Activated CD8-positive, alpha-beta memory T cell treated with anti-CD3 and anti-CD28 coated beads for 36 hours (primary cell): Measurements from ENCODE around the gene KIFBP. TPM values are rescaled to one million over a fixed set of nuclear protein-coding genes. Genes with fewer than 3 reads are reported as not detected.
"Not testable (repeated sequence)": the region's sequence is repeated elsewhere in the genome, so short reads cannot be mapped to it uniquely, and the experiment has no call there.

ENCODE experiments used
- CTCF ChIA-PET: fragments of 350-600 bp; sonication (Branson Sonifier 250); formaldehyde crosslinking; loops from one replicate; lab custom pipeline; 2021; ENCODE audit warnings: antibody characterized with exemption; lab: Charles Lee
- POLR2A ChIA-PET: fragments of 350-600 bp; sonication (Branson Sonifier 250); formaldehyde crosslinking; loops from one replicate; lab custom pipeline; 2021; ENCODE audit warnings: antibody characterized with exemption; lab: Charles Lee
- total RNA-seq, 2 experiments: library from RNA; stranded (reverse); gene quantifications; one replicate each; pipeline ENCODE4 v1.2.3, GENCODE V29; 2021

KIFBP gene
- total RNA-seq, 2 experiments from 2014 or later, result 21.4 TPM

GRCh38 chr10:68987611-68988010, 992 bp upstream of the KIFBP start:
- ChIA-PET CTCF (interaction anchor here (0.6 to 1.5 kb wide), 4 partner anchors 31 to 147 kb away, joined by 3 to 4 read pairs (median 3); partner anchors contain the start of gene DDX21), POLR2A (interaction anchor here (0.6 to 1.0 kb wide), 3 partner anchors 26 to 105 kb away, joined by 3 to 7 read pairs (median 6); partner anchors contain the start of gene DDX21)

DNA sequence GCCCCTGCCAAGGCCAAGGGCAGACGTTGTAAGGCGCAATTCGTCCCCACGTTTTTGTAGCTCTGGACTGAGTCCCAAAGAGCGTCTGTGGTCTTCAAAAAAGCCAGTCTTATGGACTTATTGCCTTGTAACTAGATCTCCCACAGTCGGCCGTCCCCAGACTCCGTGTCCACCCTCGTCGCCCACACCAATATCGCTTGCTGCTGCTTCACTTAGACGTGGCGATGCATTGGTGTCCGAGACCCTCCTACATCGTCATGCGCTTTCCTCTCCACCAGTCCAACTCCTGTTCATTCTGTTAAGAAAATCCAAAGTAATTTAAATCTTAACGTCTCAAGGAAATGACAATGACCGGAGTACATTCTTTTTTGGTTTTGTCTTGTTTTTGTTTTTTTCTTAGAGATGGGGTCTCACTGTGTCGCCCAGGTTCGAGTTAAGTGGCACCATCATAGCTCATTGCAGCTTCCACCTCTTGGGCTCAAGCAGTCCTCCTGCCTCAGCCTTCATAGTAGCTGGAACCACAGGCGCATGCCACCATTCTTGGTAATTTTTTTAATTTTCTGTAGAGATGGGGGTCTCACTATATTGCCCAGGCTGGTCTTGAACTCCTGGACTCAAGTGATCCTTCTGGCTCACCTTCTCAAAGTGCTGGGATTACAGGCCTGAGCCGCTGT, 851 bp downstream of the KIFBP start:
- POLR2A ChIA-PET, result interaction anchor here (0.6 kb wide), 1 partner anchor 31 kb away, joined by 3 read pairs; no protein-coding TSS in a partner anchor

GRCh38 chr10:68992636-68993440, 4.2 kb downstream of the KIFBP start:
- CTCF ChIA-PET, result interaction anchor here (0.6 to 1.0 kb wide), 4 partner anchors 16 to 195 kb away, joined by 3 read pairs; no protein-coding TSS in a partner anchor
- POLR2A ChIA-PET, result no interaction called here

More for the DNA sequence above, 851 bp downstream of the KIFBP start:
- CTCF ChIA-PET, result interaction anchor here (1.1 to 1.2 kb wide), 2 partner anchors 15 to 28 kb away, joined by 3 to 4 read pairs; no protein-coding TSS in a partner anchor

DNA sequence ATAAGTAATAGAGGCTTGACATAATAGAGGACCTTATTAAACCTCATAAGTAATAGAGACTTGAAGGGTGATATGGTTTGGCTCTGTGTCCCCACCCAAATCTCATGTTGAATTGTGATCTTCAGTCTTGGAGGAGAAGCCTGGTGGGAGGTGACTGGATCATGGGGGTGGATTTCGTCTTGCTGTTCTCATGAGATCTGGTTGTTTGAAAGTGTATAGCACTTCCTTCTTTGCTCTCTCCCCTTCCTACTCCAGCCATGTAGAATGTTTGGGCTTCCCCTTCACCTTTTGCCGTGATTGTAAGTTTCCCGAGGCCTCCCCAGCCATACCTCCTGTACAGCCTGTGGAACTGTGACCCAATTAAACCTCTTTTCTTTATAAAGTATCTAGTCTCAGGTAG, 8.6 kb downstream of the KIFBP start:
- ChIA-PET POLR2A (no interaction called here), CTCF (no interaction called here)

DNA sequence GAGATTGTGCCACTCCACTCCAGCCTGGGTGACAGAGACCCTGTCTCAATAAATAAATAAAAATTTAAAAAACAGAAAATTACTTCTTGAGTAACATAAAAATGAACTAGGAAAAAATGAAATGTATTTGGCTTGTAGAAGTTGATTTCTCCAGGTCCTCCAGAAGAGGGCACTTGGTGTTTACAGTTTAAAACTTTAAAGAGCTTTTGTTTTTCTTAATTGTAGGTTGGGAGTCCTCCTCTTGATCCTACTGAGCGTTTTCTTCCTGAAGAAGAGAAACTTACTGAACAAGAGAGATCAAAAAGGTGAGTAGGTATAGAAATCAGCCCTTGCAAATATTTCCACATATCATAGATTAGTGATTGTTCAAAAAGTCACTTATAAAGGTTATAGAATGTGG, 16.2 kb downstream of the KIFBP start:
- POLR2A ChIA-PET, result interaction anchor here (1.2 kb wide), 1 partner anchor 86 kb away, joined by 4 read pairs; no protein-coding TSS in a partner anchor

GRCh38 chr10:69005704-69006485, 17.3 kb downstream of the KIFBP start:
- POLR2A ChIA-PET, result interaction anchor here (0.5 kb wide), 1 partner anchor 604 kb away, joined by 6 read pairs; no protein-coding TSS in a partner anchor
- CTCF ChIA-PET, result interaction anchor here (0.6 to 4.2 kb wide), 8 partner anchors 9 to 117 kb away, joined by 3 to 53 read pairs (median 4); no protein-coding TSS in a partner anchor

More for the DNA sequence above, 16.2 kb downstream of the KIFBP start:
- CTCF ChIA-PET, result interaction anchor here (0.6 to 4.2 kb wide), 12 partner anchors 10 to 133 kb away, joined by 3 to 53 read pairs (median 4); partner anchors contain the start of gene SRGN

GRCh38 chr10:69007260-69007659, 18.7 kb downstream of the KIFBP start:
- POLR2A ChIA-PET, result interaction anchor here (0.6 kb wide), 1 partner anchor 141 kb away, joined by 4 read pairs; no protein-coding TSS in a partner anchor
- CTCF ChIA-PET, result interaction anchor here (1.1 to 4.2 kb wide), 3 partner anchors 34 to 88 kb away, joined by 3 to 53 read pairs (median 6); no protein-coding TSS in a partner anchor

- CTCF ChIA-PET, result no interaction called here
- POLR2A ChIA-PET, result no interaction called here
These were observed 20.8 kb downstream of the KIFBP start for GRCh38 chr10:69009360-69009759.

DNA sequence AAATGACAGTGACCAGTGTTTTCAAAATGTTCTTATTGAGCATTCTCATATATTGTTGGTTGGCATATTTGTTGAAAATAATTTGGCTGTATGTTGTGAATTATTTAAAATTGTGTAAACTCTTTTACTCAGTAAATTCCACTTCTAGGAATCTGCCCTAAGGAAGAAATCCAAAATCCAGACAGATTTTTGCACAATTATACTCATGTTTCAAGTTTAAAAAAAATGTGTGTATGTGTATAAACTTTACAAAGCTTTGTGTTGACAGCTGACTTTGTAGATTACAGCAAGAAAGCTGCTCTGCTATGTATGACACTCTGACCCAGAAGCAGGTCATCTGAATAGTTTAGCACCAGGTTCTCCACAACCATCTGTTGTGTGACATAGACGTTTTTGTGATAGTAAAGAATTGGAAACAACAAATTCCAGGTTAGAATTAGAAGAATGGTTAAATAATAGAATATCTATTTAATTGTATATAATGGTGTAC, 21.6 kb downstream of the KIFBP start:
- CTCF ChIA-PET, result interaction anchor here (0.6 kb wide), 1 partner anchor 272 kb away, joined by 3 read pairs; no protein-coding TSS in a partner anchor
- POLR2A ChIA-PET, result no interaction called here

- POLR2A ChIA-PET, CTCF ChIA-PET: not testable (repeated sequence)
These were observed 24.2 kb downstream of the KIFBP start for GRCh38 chr10:69012778-69013177.

DNA sequence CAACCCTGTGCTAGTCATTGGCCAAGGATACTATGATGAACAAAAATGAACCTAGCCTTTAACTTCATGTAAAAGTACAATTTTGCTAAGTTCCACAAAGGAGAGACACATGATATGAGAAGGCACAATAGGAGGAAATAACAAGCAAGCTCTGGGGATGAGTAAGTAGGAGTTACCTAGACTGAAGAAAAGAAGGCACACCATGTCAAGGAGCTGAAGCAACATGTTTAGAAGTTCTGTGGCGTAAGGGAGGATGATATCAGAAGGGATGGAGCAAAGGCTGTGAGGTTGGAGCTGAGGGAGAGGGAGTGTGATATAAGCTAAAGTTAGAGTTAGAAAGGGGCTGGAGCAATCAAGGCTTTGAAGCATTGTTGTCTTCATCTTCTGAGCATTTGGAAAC, 25.6 kb downstream of the KIFBP start:
- ChIA-PET CTCF (interaction anchor here (1.0 to 1.7 kb wide), 2 partner anchors 9 to 65 kb away, joined by 3 to 9 read pairs; no protein-coding TSS in a partner anchor), POLR2A (no interaction called here)

DNA sequence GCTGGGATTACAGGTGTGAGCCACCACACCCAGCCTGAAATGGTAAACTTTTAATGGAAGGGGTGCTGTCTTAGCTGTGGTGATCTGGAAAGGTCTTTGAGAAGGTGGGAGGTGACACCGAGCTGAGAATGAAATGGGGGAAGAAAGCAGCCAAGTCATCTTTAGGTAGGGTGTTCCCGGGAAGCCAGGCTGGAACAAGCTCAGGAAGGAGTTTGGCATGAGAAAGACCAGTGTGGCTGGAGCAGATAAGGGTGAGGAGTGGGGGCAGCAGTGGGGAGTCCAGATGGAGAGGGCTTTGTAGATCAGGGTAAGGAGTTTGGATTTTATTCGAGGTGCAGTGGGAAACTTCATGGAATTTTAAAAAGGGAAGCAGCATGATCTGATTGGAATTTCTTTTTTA, 30.0 kb downstream of the KIFBP start:
- ChIA-PET POLR2A (no interaction called here), CTCF (no interaction called here)

DNA sequence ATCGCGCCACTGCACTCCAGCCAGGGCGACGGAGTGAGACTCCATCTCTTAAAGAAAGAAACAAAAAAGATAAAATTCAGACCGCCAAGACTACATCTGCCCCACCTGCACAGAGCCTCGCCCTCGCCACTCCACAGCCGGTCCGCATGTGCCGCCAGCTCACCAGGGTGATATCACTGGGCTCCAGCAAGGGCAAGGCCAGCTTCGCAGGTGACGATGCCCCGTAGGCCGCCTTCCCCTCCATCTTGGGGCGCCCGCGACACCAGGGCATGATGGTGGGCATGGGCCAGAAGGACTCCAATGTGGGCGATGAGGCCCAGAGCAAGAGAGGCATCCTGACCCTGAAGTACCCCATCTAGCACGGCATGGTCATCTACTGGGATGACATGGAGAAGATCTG, 34.0 kb downstream of the KIFBP start:
- POLR2A ChIA-PET, result no interaction called here
- CTCF ChIA-PET, result no interaction called here

DNA sequence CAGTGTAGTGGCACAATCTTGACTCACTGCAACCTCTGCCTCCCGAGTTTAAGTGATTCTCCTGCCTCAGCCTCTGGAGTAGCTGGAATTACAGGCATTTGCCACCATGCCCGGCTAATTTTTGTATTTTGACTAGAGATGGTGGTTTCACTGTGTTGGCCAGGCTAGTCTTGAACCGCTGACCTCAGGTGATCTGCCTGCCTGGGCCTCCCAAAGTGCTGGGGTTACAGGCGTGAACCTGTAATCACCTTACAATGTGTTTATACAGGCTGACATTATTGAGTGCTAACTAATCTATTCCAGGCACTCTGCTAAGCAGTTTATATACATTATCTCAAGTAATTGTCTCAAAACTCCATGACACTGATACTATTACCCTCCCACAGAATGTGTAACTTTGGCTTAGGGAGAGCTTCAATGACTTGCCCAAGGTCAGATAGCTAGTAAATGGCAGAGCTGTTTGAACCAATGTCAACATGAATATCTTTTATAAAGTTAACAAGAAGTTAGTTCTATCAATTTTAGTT, 36.8 kb downstream of the KIFBP start:
- CTCF ChIA-PET, result interaction anchor here (1.2 kb wide), 1 partner anchor 19 kb away, joined by 3 read pairs; no protein-coding TSS in a partner anchor
- POLR2A ChIA-PET, result interaction anchor here (0.5 kb wide), 1 partner anchor 19 kb away, joined by 5 read pairs; no protein-coding TSS in a partner anchor

- ChIA-PET CTCF (no interaction called here), POLR2A (no interaction called here)
These were observed 44.7 kb downstream of the KIFBP start for GRCh38 chr10:69033256-69033655.

DNA sequence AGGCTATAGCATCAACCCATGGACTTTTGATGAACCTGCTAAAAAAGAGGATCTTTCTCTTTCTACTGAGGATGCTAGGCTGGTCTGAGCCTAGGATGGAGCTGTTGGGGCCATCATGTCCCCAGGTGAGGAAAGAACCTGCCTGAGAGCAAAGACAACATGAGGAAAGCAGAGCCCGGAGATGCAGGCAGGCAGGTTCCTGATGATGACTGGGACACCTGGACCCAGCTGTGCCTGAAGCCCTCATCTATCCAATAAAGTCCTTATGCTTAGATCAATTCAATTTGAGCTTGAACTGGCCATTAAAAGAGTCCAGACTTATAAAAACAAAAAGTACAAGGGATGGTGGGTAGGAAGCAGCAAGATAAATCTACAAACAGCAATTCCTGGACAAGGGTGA, 48.9 kb downstream of the KIFBP start:
- CTCF ChIA-PET, result interaction anchor here (1.8 kb wide), 1 partner anchor 27 kb away, joined by 4 read pairs; no protein-coding TSS in a partner anchor
- POLR2A ChIA-PET, result no interaction called here

GRCh38 chr10:69040904-69041303, 52.3 kb downstream of the KIFBP start:
- POLR2A ChIA-PET, result not testable (repeated sequence)
- CTCF ChIA-PET, result interaction anchor here (1.4 to 1.5 kb wide), 2 partner anchors 35 to 55 kb away, joined by 3 to 6 read pairs; no protein-coding TSS in a partner anchor

- ChIA-PET POLR2A (no interaction called here), CTCF (interaction anchor here (1.8 kb wide), 1 partner anchor 51 kb away, joined by 6 read pairs; no protein-coding TSS in a partner anchor)
These were observed 53.8 kb downstream of the KIFBP start for GRCh38 chr10:69042417-69042816.
